Vagina (tissue), 2 donors: Measurements from ENCODE around the gene CHRNB1.

Experiments used
- POLR2A ChIP-seq, 2 donors: fragments of 450-650 bp; IDR thresholded peaks; one replicate each; pipeline ENCODE4 v1.6.1; 2017; ENCODE audit warnings: antibody characterized with exemption in 2 of 2, mild to moderate bottlenecking in 2 of 2, moderate library complexity in 2 of 2
- POLR2AphosphoS5 ChIP-seq, 2 donors: sonication (generic); formaldehyde crosslinking; IDR thresholded peaks; one replicate each; pipeline ENCODE4 v1.9.0; 2017; ENCODE audit warnings: antibody characterized with exemption in 2 of 2, mild to moderate bottlenecking in 2 of 2, low read depth in 1 of 2; ENCODE audit not compliant: insufficient read depth in 1 of 2
- TF ChIP-seq, protein P1 (sequence below), 3 experiments: fragments of 450-650 bp in 2 of 3; fragments of 200-600 bp in 1 of 3; sonication (generic) in 1 of 3; IDR thresholded peaks; one replicate each; pipeline ENCODE4 v1.5.1; 2017 to 2019; ENCODE audit warnings: antibody characterized with exemption in 3 of 3, mild to moderate bottlenecking in 2 of 3, moderate library complexity in 2 of 3

DNA sequence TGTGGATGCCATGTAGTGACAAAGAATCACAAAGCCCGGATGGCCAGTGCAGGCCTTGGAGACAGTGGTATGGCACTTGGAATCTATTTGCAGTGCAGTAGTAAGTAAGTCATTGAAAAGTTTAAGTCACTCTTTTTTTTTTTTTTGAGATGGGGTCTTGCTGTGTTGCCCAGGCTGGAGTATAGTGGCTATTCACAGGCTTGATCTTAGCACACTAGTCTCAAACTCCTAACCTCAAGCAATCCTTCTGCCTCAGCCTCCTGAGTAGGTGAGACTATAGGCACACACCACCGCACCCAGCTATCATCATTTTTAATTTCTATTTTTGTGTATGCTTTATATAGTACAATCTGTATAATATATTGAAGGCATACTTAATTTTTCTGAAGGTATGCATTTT, 46.2 kb upstream of the CHRNB1 start:
- TF ChIP-seq POLR2AphosphoS5 (IDR thresholded peaks at IDR 0.05; ENCODE audit: insufficient read depth in 1 of 2, low read depth in 1 of 2): no peak
- TF ChIP-seq, protein P1, sequence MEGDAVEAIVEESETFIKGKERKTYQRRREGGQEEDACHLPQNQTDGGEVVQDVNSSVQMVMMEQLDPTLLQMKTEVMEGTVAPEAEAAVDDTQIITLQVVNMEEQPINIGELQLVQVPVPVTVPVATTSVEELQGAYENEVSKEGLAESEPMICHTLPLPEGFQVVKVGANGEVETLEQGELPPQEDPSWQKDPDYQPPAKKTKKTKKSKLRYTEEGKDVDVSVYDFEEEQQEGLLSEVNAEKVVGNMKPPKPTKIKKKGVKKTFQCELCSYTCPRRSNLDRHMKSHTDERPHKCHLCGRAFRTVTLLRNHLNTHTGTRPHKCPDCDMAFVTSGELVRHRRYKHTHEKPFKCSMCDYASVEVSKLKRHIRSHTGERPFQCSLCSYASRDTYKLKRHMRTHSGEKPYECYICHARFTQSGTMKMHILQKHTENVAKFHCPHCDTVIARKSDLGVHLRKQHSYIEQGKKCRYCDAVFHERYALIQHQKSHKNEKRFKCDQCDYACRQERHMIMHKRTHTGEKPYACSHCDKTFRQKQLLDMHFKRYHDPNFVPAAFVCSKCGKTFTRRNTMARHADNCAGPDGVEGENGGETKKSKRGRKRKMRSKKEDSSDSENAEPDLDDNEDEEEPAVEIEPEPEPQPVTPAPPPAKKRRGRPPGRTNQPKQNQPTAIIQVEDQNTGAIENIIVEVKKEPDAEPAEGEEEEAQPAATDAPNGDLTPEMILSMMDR (IDR thresholded peaks at IDR 0.05): no peak
- TF ChIP-seq POLR2A (IDR thresholded peaks at IDR 0.05): no peak
